GM12878 (cell line): Measurements from ENCODE around the gene DLEC1. TPM values are rescaled to one million over a fixed set of nuclear protein-coding genes. Genes with fewer than 3 reads are reported as not detected.

Experiments used
- BCL11A ChIP-seq: IDR thresholded peaks from 2 replicates; pipeline ENCODE4 v1.6.1; 2011; ENCODE audit warnings: low read depth, low read length
- BMI1 ChIP-seq: fragments of 450-650 bp; IDR thresholded peaks from 2 replicates; pipeline ENCODE4 v1.6.1; 2016; ENCODE audit warnings: mild to moderate bottlenecking, moderate library complexity, borderline replicate concordance
- BRCA1 ChIP-seq: IDR thresholded peaks from 2 replicates; pipeline ENCODE4 v1.6.1; 2011; ENCODE audit warnings: low read depth, low read length, improper control_type of control experiment
- CBFB ChIP-seq: IDR thresholded peaks from 2 replicates; pipeline ENCODE4 v1.6.1; 2016; ENCODE audit warnings: antibody characterized with exemption, low read depth
- CBX5 ChIP-seq: sonication (generic); IDR thresholded peaks from 2 replicates; pipeline ENCODE4 v1.6.1; 2016; ENCODE audit warnings: low read depth, moderate library complexity, mild to moderate bottlenecking, inconsistent platforms
- DPF2 ChIP-seq: fragments of 450-650 bp; IDR thresholded peaks from 2 replicates; pipeline ENCODE4 v1.6.1; 2017; ENCODE audit warnings: mild to moderate bottlenecking
- IKZF1 ChIP-seq: fragments of 450-650 bp; conservative IDR thresholded peaks from 2 replicates; pipeline ENCODE4 v1.6.1; 2017; ENCODE audit warnings: antibody characterized with exemption, mild to moderate bottlenecking
- MEF2A ChIP-seq: IDR thresholded peaks from 2 replicates; pipeline ENCODE4 v1.6.1; 2011; ENCODE audit warnings: low read depth, mild to moderate bottlenecking, low read length, moderate library complexity; ENCODE audit not compliant: insufficient read depth
- MYC ChIP-seq: IDR thresholded peaks from 2 replicates; pipeline ENCODE4 v1.6.1; 2011; ENCODE audit warnings: mild to moderate bottlenecking, low read length, moderate library complexity, inconsistent platforms; ENCODE audit not compliant: insufficient read depth, insufficient replicate concordance, insufficient read length, severe bottlenecking
- RB1 ChIP-seq: fragments of 450-650 bp; formaldehyde crosslinking; IDR thresholded peaks from 2 replicates; pipeline ENCODE4 v1.6.1; 2017; ENCODE audit warnings: mild to moderate bottlenecking, borderline replicate concordance
- SIX5 ChIP-seq: IDR thresholded peaks from 2 replicates; pipeline ENCODE4 v1.6.1; 2011; ENCODE audit warnings: mild to moderate bottlenecking, low read depth, low read length, moderate library complexity; ENCODE audit not compliant: severe bottlenecking
- SUPT20H ChIP-seq: IDR thresholded peaks from 2 replicates; pipeline ENCODE4 v1.6.1; 2011; ENCODE audit warnings: low read depth, mild to moderate bottlenecking, low read length, moderate library complexity, borderline replicate concordance; ENCODE audit not compliant: control insufficient read depth
- TCF3 ChIP-seq: IDR thresholded peaks from 2 replicates; pipeline ENCODE4 v1.6.1; 2012; ENCODE audit warnings: low read depth, mild to moderate bottlenecking, low read length, borderline replicate concordance; ENCODE audit not compliant: insufficient read depth
- TCF7 ChIP-seq: IDR thresholded peaks from 2 replicates; pipeline ENCODE4 v1.6.1; 2014; ENCODE audit warnings: antibody characterized with exemption, borderline replicate concordance
- WRNIP1 ChIP-seq: IDR thresholded peaks from 2 replicates; pipeline ENCODE4 v1.6.1; 2011; ENCODE audit warnings: low read depth, low read length, improper control_type of control experiment, borderline replicate concordance
- YY1 ChIP-seq: IDR thresholded peaks from 2 replicates; pipeline ENCODE4 v1.6.1; 2011; ENCODE audit warnings: low read depth, mild to moderate bottlenecking, low read length
- ZBED1 ChIP-seq: IDR thresholded peaks from 2 replicates; pipeline ENCODE4 v1.6.1; 2016; ENCODE audit warnings: borderline replicate concordance
- ZBTB4 ChIP-seq: fragments of 450-650 bp; formaldehyde crosslinking; IDR thresholded peaks from 2 replicates; pipeline ENCODE4 v1.4.0; 2022; ENCODE audit warnings: mild to moderate bottlenecking, moderate library complexity
- ZNF274 ChIP-seq: IDR thresholded peaks from one replicate; pipeline ENCODE4 v1.8.0; 2011; ENCODE audit not compliant: insufficient read length, insufficient read depth
- polyA plus RNA-seq, 11 experiments: library from polyadenylated mRNA; depleted of rRNA in 4 of 11; unstranded in 6 of 11; stranded (reverse) in 5 of 11; fragments of >200 nt; fragmentation: Nextera tagmentation in 4 of 11; fragmentation: Illumina TruSeq in 1 of 11; extraction: Ambion mirVana in 4 of 11; extraction: Trizol in 1 of 11; gene quantifications; 1 replicate in 1 of 11; 2 replicates in 10 of 11; pipeline versions ENCODE4 v1.2.1 to v1.2.3, GENCODE V29; 2011 to 2016; ENCODE audit warnings: inconsistent platforms in 2 of 11, missing spikeins in 2 of 11, low read depth in 1 of 11
- total RNA-seq, 4 experiments: library from RNA; depleted of rRNA in 3 of 4; stranded (reverse); fragments of >200 nt in 3 of 4; fragmentation: Illumina TruSeq in 1 of 4; extraction: Trizol in 1 of 4; gene quantifications; 2 replicates each; pipeline versions ENCODE4 v1.2.1 to v1.2.3, GENCODE V29; 2013 to 2021
- TF ChIP-seq, protein P1 (sequence below): fragments of 450-650 bp; IDR thresholded peaks from 2 replicates; pipeline ENCODE4 v1.6.1; 2017; ENCODE audit warnings: antibody characterized with exemption, mild to moderate bottlenecking, moderate library complexity
- TF ChIP-seq, protein P2 (sequence below): fragments of 450-650 bp; IDR thresholded peaks from 2 replicates; pipeline ENCODE4 v1.6.1; 2017; ENCODE audit warnings: mild to moderate bottlenecking, moderate library complexity

Gene DLEC1
- total and polyA plus RNA-seq, 10 of the 15 experiments (the other 5 are each of a cell fraction or from before 2014, with no cell fraction given) = 0.03 to 0.29 (median 0.07) TPM; not detected in 3

GRCh38 chr3:38004415-38005075 is 34.5 kb upstream of the DLEC1 start (continued):
- TF ChIP-seq BMI1 (no peak), YY1 (no peak), TCF3 (0 out of 2 replicates have a peak, but pooled peaks have one; percentile 31), CBX5 (no peak), TCF7 (no peak), DPF2 (0 out of 2 replicates have a peak, but pooled peaks have one; percentile 5), IKZF1 (no peak), SIX5 (no peak), WRNIP1 (no peak), ZNF274 (no peak), RB1 (no peak), SUPT20H (no peak), MYC (no peak), MEF2A (no peak), ZBED1 (no peak), BRCA1 (no peak), ZBTB4 (CRISPR knock-in tag) (no peak), CBFB (no peak), BCL11A (no peak)
- TF ChIP-seq, protein P1, sequence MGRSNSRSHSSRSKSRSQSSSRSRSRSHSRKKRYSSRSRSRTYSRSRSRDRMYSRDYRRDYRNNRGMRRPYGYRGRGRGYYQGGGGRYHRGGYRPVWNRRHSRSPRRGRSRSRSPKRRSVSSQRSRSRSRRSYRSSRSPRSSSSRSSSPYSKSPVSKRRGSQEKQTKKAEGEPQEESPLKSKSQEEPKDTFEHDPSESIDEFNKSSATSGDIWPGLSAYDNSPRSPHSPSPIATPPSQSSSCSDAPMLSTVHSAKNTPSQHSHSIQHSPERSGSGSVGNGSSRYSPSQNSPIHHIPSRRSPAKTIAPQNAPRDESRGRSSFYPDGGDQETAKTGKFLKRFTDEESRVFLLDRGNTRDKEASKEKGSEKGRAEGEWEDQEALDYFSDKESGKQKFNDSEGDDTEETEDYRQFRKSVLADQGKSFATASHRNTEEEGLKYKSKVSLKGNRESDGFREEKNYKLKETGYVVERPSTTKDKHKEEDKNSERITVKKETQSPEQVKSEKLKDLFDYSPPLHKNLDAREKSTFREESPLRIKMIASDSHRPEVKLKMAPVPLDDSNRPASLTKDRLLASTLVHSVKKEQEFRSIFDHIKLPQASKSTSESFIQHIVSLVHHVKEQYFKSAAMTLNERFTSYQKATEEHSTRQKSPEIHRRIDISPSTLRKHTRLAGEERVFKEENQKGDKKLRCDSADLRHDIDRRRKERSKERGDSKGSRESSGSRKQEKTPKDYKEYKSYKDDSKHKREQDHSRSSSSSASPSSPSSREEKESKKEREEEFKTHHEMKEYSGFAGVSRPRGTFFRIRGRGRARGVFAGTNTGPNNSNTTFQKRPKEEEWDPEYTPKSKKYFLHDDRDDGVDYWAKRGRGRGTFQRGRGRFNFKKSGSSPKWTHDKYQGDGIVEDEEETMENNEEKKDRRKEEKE = no peak
- TF ChIP-seq, protein P2, sequence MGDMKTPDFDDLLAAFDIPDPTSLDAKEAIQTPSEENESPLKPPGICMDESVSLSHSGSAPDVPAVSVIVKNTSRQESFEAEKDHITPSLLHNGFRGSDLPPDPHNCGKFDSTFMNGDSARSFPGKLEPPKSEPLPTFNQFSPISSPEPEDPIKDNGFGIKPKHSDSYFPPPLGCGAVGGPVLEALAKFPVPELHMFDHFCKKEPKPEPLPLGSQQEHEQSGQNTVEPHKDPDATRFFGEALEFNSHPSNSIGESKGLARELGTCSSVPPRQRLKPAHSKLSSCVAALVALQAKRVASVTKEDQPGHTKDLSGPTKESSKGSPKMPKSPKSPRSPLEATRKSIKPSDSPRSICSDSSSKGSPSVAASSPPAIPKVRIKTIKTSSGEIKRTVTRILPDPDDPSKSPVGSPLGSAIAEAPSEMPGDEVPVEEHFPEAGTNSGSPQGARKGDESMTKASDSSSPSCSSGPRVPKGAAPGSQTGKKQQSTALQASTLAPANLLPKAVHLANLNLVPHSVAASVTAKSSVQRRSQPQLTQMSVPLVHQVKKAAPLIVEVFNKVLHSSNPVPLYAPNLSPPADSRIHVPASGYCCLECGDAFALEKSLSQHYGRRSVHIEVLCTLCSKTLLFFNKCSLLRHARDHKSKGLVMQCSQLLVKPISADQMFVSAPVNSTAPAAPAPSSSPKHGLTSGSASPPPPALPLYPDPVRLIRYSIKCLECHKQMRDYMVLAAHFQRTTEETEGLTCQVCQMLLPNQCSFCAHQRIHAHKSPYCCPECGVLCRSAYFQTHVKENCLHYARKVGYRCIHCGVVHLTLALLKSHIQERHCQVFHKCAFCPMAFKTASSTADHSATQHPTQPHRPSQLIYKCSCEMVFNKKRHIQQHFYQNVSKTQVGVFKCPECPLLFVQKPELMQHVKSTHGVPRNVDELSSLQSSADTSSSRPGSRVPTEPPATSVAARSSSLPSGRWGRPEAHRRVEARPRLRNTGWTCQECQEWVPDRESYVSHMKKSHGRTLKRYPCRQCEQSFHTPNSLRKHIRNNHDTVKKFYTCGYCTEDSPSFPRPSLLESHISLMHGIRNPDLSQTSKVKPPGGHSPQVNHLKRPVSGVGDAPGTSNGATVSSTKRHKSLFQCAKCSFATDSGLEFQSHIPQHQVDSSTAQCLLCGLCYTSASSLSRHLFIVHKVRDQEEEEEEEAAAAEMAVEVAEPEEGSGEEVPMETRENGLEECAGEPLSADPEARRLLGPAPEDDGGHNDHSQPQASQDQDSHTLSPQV = no peak
